Hematopoietic multipotent progenitor cell treated with erythropoietin and hydrocortisone succinate and interleukin-3 and kit ligand, for 4 days (in vitro differentiated cells): Measurements from ENCODE around the gene ABCA8.
"Not testable (repeated sequence)": the region's sequence is repeated elsewhere in the genome, so short reads cannot be mapped to it uniquely, and the experiment has no call there.

Source experiments
- DNase-seq: peaks from one replicate; pipeline ENCODE4 v3.0.0-alpha.2; 2015

ABCA8 gene

GRCh38 chr17:68865584-68865983 lies 89.6 kb downstream of the ABCA8 start:
- no peak for DNase-seq

- no peak for DNase-seq
These were observed 92.0 kb downstream of the ABCA8 start for GRCh38 chr17:68863091-68863652.

GRCh38 chr17:68861602-68862001 lies 93.6 kb downstream of the ABCA8 start:
- no peak for DNase-seq

GRCh38 chr17:68860941-68861340 lies 94.3 kb downstream of the ABCA8 start:
- DNase-seq = no peak

GRCh38 chr17:68854452-68854851 lies 100.7 kb downstream of the ABCA8 start:
- DNase-seq = no peak

- no peak for DNase-seq
These were observed 101.8 kb downstream of the ABCA8 start for GRCh38 chr17:68853439-68853838.

- DNase-seq = no peak
These were observed 102.2 kb downstream of the ABCA8 start for GRCh38 chr17:68853036-68853435.

GRCh38 chr17:68851890-68852289 lies 103.3 kb downstream of the ABCA8 start:
- no peak for DNase-seq

GRCh38 chr17:68850749-68851510 lies 104.3 kb downstream of the ABCA8 start:
- no peak for DNase-seq

GRCh38 chr17:68849673-68850610 lies 105.2 kb downstream of the ABCA8 start:
- DNase-seq = no peak

- DNase-seq = no peak
These were observed 107.5 kb downstream of the ABCA8 start for GRCh38 chr17:68847711-68848110.

GRCh38 chr17:68843522-68843921 lies 111.7 kb downstream of the ABCA8 start:
- no peak for DNase-seq

GRCh38 chr17:68840073-68840472 lies 115.1 kb downstream of the ABCA8 start:
- no peak for DNase-seq

- no peak for DNase-seq
These were observed 120.1 kb downstream of the ABCA8 start for GRCh38 chr17:68835071-68835470.

GRCh38 chr17:68834328-68834836 lies 120.8 kb downstream of the ABCA8 start:
- DNase-seq = no peak

GRCh38 chr17:68832109-68832802 lies 122.9 kb downstream of the ABCA8 start:
- DNase-seq = no peak

GRCh38 chr17:68831170-68831569 lies 124.0 kb downstream of the ABCA8 start:
- DNase-seq = no peak

GRCh38 chr17:68830313-68830712 lies 124.9 kb downstream of the ABCA8 start:
- no peak for DNase-seq

GRCh38 chr17:68829211-68829610 lies 126.0 kb downstream of the ABCA8 start:
- no peak for DNase-seq

- DNase-seq = no peak
These were observed 130.5 kb downstream of the ABCA8 start for GRCh38 chr17:68824707-68825106.

- DNase-seq = not testable (repeated sequence)
These were observed 131.0 kb downstream of the ABCA8 start for GRCh38 chr17:68824185-68824584.

GRCh38 chr17:68822719-68823289 lies 132.4 kb downstream of the ABCA8 start:
- DNase-seq = no peak
